Keratinocyte (primary cell): ENCODE results near the gene MDFIC2. TPM values are rescaled to one million over a fixed set of nuclear protein-coding genes. Genes with fewer than 3 reads are reported as not detected.

ENCODE experiments used
- DNase-seq: peaks from one replicate; pipeline ENCODE4 v3.0.0-alpha.2; 2011; ENCODE audit warnings: low read depth, missing footprints, low spot score
- FAIRE-seq: peaks from 2 replicates; lab custom pipeline; 2011; peaks lifted over from hg19 to GRCh38; lab: Jason Lieb, UNC
- H2AFZ ChIP-seq: 2 replicates; pipeline ENCODE4 v1.6.0; 2012; ENCODE audit warnings: low read length, control low read depth, inconsistent platforms; ENCODE audit not compliant: control insufficient read depth
- H3K27ac ChIP-seq: 2 replicates; pipeline ENCODE4 v1.5.1; 2011; ENCODE audit warnings: low read length; ENCODE audit not compliant: control insufficient read depth, insufficient read depth
- H3K27me3 ChIP-seq: 3 replicates; pipeline ENCODE4 v1.6.0; 2011; ENCODE audit warnings: low read length; ENCODE audit not compliant: control insufficient read depth, insufficient read depth; ENCODE audit errors: extremely low read depth
- H3K36me3 ChIP-seq, 2 experiments: 2 replicates in 1 of 2; 3 replicates in 1 of 2; pipeline ENCODE4 v1.5.1; 2011; ENCODE audit warnings: low read length in 2 of 2, mild to moderate bottlenecking in 1 of 2; ENCODE audit not compliant: control insufficient read depth in 2 of 2, insufficient read depth in 2 of 2; ENCODE audit errors: extremely low read depth in 1 of 2
- H3K4me1 ChIP-seq: 3 replicates; pipeline ENCODE4 v1.5.1; 2011; ENCODE audit warnings: low read length; ENCODE audit not compliant: control insufficient read depth, insufficient read depth; ENCODE audit errors: extremely low read depth
- H3K4me2 ChIP-seq: 3 replicates; pipeline ENCODE4 v1.6.0; 2011; ENCODE audit warnings: low read depth, low read length; ENCODE audit not compliant: control insufficient read depth, insufficient read depth; ENCODE audit errors: extremely low read depth
- H3K4me3 ChIP-seq, 3 experiments: fragments of 200-600 bp in 1 of 3; sonication (generic) in 1 of 3; 2 replicates in 2 of 3; 3 replicates in 1 of 3; pipeline ENCODE4 v1.5.1; 2011 to 2016; ENCODE audit warnings: low read length in 3 of 3, mild to moderate bottlenecking in 3 of 3, control low read depth in 2 of 3, inconsistent platforms in 1 of 3, low read depth in 1 of 3, mixed read lengths in 1 of 3, mixed run types in 1 of 3, moderate library complexity in 1 of 3; ENCODE audit not compliant: control insufficient read depth in 2 of 3, insufficient read depth in 2 of 3; ENCODE audit errors: extremely low read depth in 1 of 3
- H3K79me2 ChIP-seq: 2 replicates; pipeline ENCODE4 v1.6.0; 2012; ENCODE audit warnings: low read length; ENCODE audit not compliant: control insufficient read depth, insufficient read depth
- H3K9ac ChIP-seq: 3 replicates; pipeline ENCODE4 v1.6.0; 2011; ENCODE audit warnings: low read length; ENCODE audit not compliant: control insufficient read depth, insufficient read depth; ENCODE audit errors: extremely low read depth
- H3K9me1 ChIP-seq: 3 replicates; pipeline ENCODE4 v1.6.0; 2011; ENCODE audit warnings: low read length; ENCODE audit not compliant: control insufficient read depth, insufficient read depth; ENCODE audit errors: extremely low read depth
- H3K9me3 ChIP-seq: 2 replicates; pipeline ENCODE4 v1.5.1; 2012; ENCODE audit warnings: low read depth, low read length; ENCODE audit not compliant: control insufficient read depth
- H4K20me1 ChIP-seq: 3 replicates; pipeline ENCODE4 v1.6.0; 2011; ENCODE audit warnings: low read length; ENCODE audit not compliant: control insufficient read depth, insufficient read depth; ENCODE audit errors: extremely low read depth
- EZH2 ChIP-seq: IDR thresholded peaks from one replicate; pipeline ENCODE4 v1.6.1; 2012; ENCODE audit warnings: inconsistent platforms, mild to moderate bottlenecking, low read length, moderate library complexity
- dilution Hi-C: fragments of 300-500 bp; cut with MboI; formaldehyde crosslinking; loops from one replicate; pipeline ENCODE4 v1.7.0; 2020; ENCODE audit warnings: low sequenced_read_pairs; ENCODE audit not compliant: extremely low pct_ligation_motif_present
- polyA plus RNA-seq, 5 experiments: library from polyadenylated mRNA; depleted of rRNA in 3 of 5; stranded (reverse) in 3 of 5; stranded (forward) in 1 of 5; unstranded in 1 of 5; fragments of >200 nt; gene quantifications; 1 replicate in 1 of 5; 2 replicates in 3 of 5; 3 replicates in 1 of 5; pipeline versions ENCODE4 v1.2.1 to v1.2.3, GENCODE V29; 2011 to 2012; ENCODE audit warnings: missing spikeins in 2 of 5, low read depth in 1 of 5, low replicate concordance in 1 of 5
- TF ChIP-seq, protein P1 (sequence below), 3 experiments: IDR thresholded peaks in 1 of 3; conservative IDR thresholded peaks in 1 of 3; optimal IDR thresholded peaks in 1 of 3; 2 replicates in 2 of 3; 3 replicates in 1 of 3; pipeline versions ENCODE3 to v1.5.1; 2011; ENCODE audit warnings: low read length in 3 of 3, mild to moderate bottlenecking in 3 of 3, moderate library complexity in 2 of 3, control low read depth in 1 of 3, inconsistent platforms in 1 of 3; ENCODE audit not compliant: insufficient read depth in 2 of 3; ENCODE audit errors: extremely low read depth in 1 of 3

The MDFIC2 gene
- polyA plus RNA-seq, 1 donor (not counting 4 experiments of a cell fraction or from before 2014, with no cell fraction given) = not detected

GRCh38 chr3:70180664-70181063 lies 131.8 kb downstream of the MDFIC2 start:
- no peaks in the 10 kb centered on the region for H3K4me1 ChIP-seq
- H3K9me1 ChIP-seq = no peaks in the 10 kb centered on the region
- no peaks in the 10 kb centered on the region for H3K36me3 ChIP-seq
- no peaks in the 10 kb centered on the region for H3K9me3 ChIP-seq
- H3K4me2 ChIP-seq = no peak overlapping the region
- FAIRE-seq = no peak
- no peak overlapping the region for H3K9ac ChIP-seq
- TF ChIP-seq EZH2 = no peak
- TF ChIP-seq, protein P1, sequence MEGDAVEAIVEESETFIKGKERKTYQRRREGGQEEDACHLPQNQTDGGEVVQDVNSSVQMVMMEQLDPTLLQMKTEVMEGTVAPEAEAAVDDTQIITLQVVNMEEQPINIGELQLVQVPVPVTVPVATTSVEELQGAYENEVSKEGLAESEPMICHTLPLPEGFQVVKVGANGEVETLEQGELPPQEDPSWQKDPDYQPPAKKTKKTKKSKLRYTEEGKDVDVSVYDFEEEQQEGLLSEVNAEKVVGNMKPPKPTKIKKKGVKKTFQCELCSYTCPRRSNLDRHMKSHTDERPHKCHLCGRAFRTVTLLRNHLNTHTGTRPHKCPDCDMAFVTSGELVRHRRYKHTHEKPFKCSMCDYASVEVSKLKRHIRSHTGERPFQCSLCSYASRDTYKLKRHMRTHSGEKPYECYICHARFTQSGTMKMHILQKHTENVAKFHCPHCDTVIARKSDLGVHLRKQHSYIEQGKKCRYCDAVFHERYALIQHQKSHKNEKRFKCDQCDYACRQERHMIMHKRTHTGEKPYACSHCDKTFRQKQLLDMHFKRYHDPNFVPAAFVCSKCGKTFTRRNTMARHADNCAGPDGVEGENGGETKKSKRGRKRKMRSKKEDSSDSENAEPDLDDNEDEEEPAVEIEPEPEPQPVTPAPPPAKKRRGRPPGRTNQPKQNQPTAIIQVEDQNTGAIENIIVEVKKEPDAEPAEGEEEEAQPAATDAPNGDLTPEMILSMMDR (optimal IDR thresholded peaks at IDR 0.05 in 1 of 3, IDR thresholded peaks at IDR 0.05 in 1 of 3, conservative IDR thresholded peaks at IDR 0.05 in 1 of 3; ENCODE audit: extremely low read depth in 1 of 3, insufficient read depth in 2 of 3, low read length in 3 of 3) = no peak
- DNase-seq = no peak
- no peak overlapping the region for H3K4me3 ChIP-seq
- H2AFZ ChIP-seq = no peak overlapping the region
- dilution Hi-C loops = no loop called here
- H3K27ac ChIP-seq = no peak overlapping the region
- H3K27me3 ChIP-seq = no peaks in the 10 kb centered on the region
- H3K79me2 ChIP-seq = no peaks in the 10 kb centered on the region
- no peaks in the 10 kb centered on the region for H4K20me1 ChIP-seq

GRCh38 chr3:70179111-70179510 lies 133.3 kb downstream of the MDFIC2 start:
- H3K9me3 ChIP-seq = no peaks in the 10 kb centered on the region
- no peaks in the 10 kb centered on the region for H4K20me1 ChIP-seq
- dilution Hi-C loops = no loop called here
- H3K36me3 ChIP-seq = no peaks in the 10 kb centered on the region
- H3K9me1 ChIP-seq = no peaks in the 10 kb centered on the region
- H3K9ac ChIP-seq = no peak overlapping the region
- DNase-seq = no peak
- no peaks in the 10 kb centered on the region for H3K27me3 ChIP-seq
- H2AFZ ChIP-seq = no peak overlapping the region
- H3K79me2 ChIP-seq = no peaks in the 10 kb centered on the region
- no peak for FAIRE-seq
- no peak overlapping the region for H3K4me3 ChIP-seq
- TF ChIP-seq, protein P1 (optimal IDR thresholded peaks at IDR 0.05 in 1 of 3, IDR thresholded peaks at IDR 0.05 in 1 of 3, conservative IDR thresholded peaks at IDR 0.05 in 1 of 3; ENCODE audit: extremely low read depth in 1 of 3, insufficient read depth in 2 of 3, low read length in 3 of 3) = no peak
- no peak for TF ChIP-seq EZH2
- no peak overlapping the region for H3K27ac ChIP-seq
- H3K4me2 ChIP-seq = no peak overlapping the region
- no peaks in the 10 kb centered on the region for H3K4me1 ChIP-seq
